HCT116 (cell line): ENCODE results near the gene MAGT1. TPM values are rescaled to one million over a fixed set of nuclear protein-coding genes. Genes with fewer than 3 reads are reported as not detected.
A peak's percentile ranks its signal among the peaks of the same experiment; 100 is the strongest.
"Not testable (repeated sequence)": the region's sequence is repeated elsewhere in the genome, so short reads cannot be mapped to it uniquely, and the experiment has no call there.

Experiments
- ATAC-seq: fragments of 200-7000 bp; cut with Tn5 transposase; 2 replicates; pipeline ENCODE4 v1.9.1; 2020; ENCODE audit warnings: mild to moderate bottlenecking, moderate library complexity
- BruUV-seq: library from RNA; stranded (reverse); fragments of 400-500 nt; replicated peaks from 2 replicates; lab custom pipeline; 2021; lab: Mats Ljungman, UMichigan
- CTCF ChIA-PET: fragments of 300-600 bp; sonication (Branson Sonifier 250); formaldehyde crosslinking; loops from one replicate; lab custom pipeline; 2021; ENCODE audit warnings: antibody characterized with exemption; lab: Charles Lee
- POLR2A ChIA-PET: fragments of 300-600, 350-600 bp; sonication (Branson Sonifier 250); formaldehyde crosslinking; loops from one replicate; lab custom pipeline; 2021; ENCODE audit warnings: antibody characterized with exemption; lab: Charles Lee
- RAD21 ChIA-PET, 2 experiments: fragments of 300-600 bp; sonication (Branson Sonifier 250); formaldehyde crosslinking; loops; one replicate each; lab custom pipeline; 2023; ENCODE audit warnings: low total read pairs in 2 of 2; ENCODE audit not compliant: uncharacterized antibody in 2 of 2, unreplicated experiment in 2 of 2, low non-redundant PET in 1 of 2; lab: Charles Lee
- DNase-seq: peaks from one replicate; pipeline ENCODE4 v3.0.0-alpha.2; 2010; ENCODE audit warnings: low read depth, low spot score
- H2AFZ ChIP-seq: fragments of 200-600 bp; shearing (Covaris generic), sonication (generic); 2 replicates; pipeline ENCODE4 v1.6.1; 2017; ENCODE audit warnings: low read depth, mixed run types, mixed read lengths, antibody characterized with exemption, low read length; ENCODE audit not compliant: poor library complexity, severe bottlenecking
- H3K27ac ChIP-seq: 2 replicates; pipeline ENCODE4 v1.5.1; 2012; ENCODE audit warnings: low read depth, low read length
- H3K27me3 ChIP-seq: fragments of 200-600 bp; sonication (generic); 2 replicates; pipeline ENCODE4 v1.6.1; 2016; ENCODE audit warnings: mixed run types, low read length, mixed read lengths; ENCODE audit not compliant: insufficient read depth
- H3K36me3 ChIP-seq, 2 experiments: fragments of 200-500 bp in 1 of 2; fragments of 200-600 bp in 1 of 2; sonication (Bioruptor generic) in 1 of 2; sonication (generic) in 1 of 2; 2 replicates each; pipeline versions ENCODE4 v1.5.1 to v1.6.1; 2014 to 2016; ENCODE audit warnings: low read length in 2 of 2, inconsistent platforms in 1 of 2, mixed read lengths in 1 of 2, mixed run types in 1 of 2; ENCODE audit not compliant: insufficient read depth in 2 of 2, control insufficient read depth in 1 of 2
- H3K4me1 ChIP-seq, 2 experiments: fragments of 200-600 bp in 1 of 2; sonication (generic) in 1 of 2; 2 replicates each; pipeline versions ENCODE4 v1.5.1 to v1.6.1; 2012 to 2017; ENCODE audit warnings: low read length in 2 of 2, inconsistent platforms in 1 of 2, mild to moderate bottlenecking in 1 of 2, mixed read lengths in 1 of 2, mixed run types in 1 of 2, moderate library complexity in 1 of 2; ENCODE audit not compliant: insufficient read depth in 2 of 2, control insufficient read depth in 1 of 2
- H3K4me2 ChIP-seq: fragments of 200-600 bp; sonication (generic); 2 replicates; pipeline ENCODE4 v1.6.1; 2017; ENCODE audit warnings: mixed run types, low read length, mixed read lengths
- H3K4me3 ChIP-seq, 2 experiments: fragments of 200-600 bp in 1 of 2; sonication (generic) in 1 of 2; replicated peaks in 1 of 2; 2 replicates each; pipeline ENCODE4 v1.5.1; 2011 to 2016; ENCODE audit warnings: low read length in 2 of 2, control low read depth in 1 of 2, low read depth in 1 of 2, mild to moderate bottlenecking in 1 of 2, mixed read lengths in 1 of 2, mixed run types in 1 of 2
- H3K79me2 ChIP-seq: fragments of 200-600 bp; sonication (generic); 2 replicates; pipeline ENCODE4 v1.6.1; 2017; ENCODE audit warnings: mild to moderate bottlenecking, mixed run types, low read length, moderate library complexity, mixed read lengths; ENCODE audit not compliant: insufficient read depth
- H3K9ac ChIP-seq: fragments of 200-600 bp; sonication (generic); 2 replicates; pipeline ENCODE4 v1.6.1; 2016; ENCODE audit warnings: low read length, mixed read lengths
- H3K9me2 ChIP-seq: fragments of 200-600 bp; sonication (generic), shearing (Covaris generic); 2 replicates; pipeline ENCODE4 v1.6.1; 2017; ENCODE audit warnings: mixed run types, mild to moderate bottlenecking, moderate library complexity; ENCODE audit not compliant: insufficient read depth
- H3K9me3 ChIP-seq, 2 experiments: fragments of 200-500 bp in 1 of 2; fragments of 200-600 bp in 1 of 2; sonication (Bioruptor generic) in 1 of 2; sonication (generic) in 1 of 2; 2 replicates each; pipeline ENCODE4 v1.6.1; 2014 to 2017; ENCODE audit warnings: low read length in 2 of 2, mixed read lengths in 2 of 2, inconsistent platforms in 1 of 2, low read depth in 1 of 2, mild to moderate bottlenecking in 1 of 2, mixed run types in 1 of 2, moderate library complexity in 1 of 2; ENCODE audit not compliant: control insufficient read depth in 1 of 2, insufficient read depth in 1 of 2
- H4K20me1 ChIP-seq: fragments of 200-600 bp; sonication (generic), shearing (Covaris generic); 2 replicates; pipeline ENCODE4 v1.6.1; 2017; ENCODE audit warnings: mixed run types, mild to moderate bottlenecking, moderate library complexity; ENCODE audit not compliant: insufficient read depth
- ATF3 ChIP-seq: IDR thresholded peaks from 2 replicates; pipeline ENCODE4 v1.6.1; 2012
- CEBPB ChIP-seq: IDR thresholded peaks from 2 replicates; pipeline ENCODE4 v1.6.1; 2012; ENCODE audit warnings: low read depth
- EGR1 ChIP-seq: IDR thresholded peaks from 2 replicates; pipeline ENCODE4 v1.6.1; 2012; ENCODE audit warnings: low read depth
- EZH2phosphoT487 ChIP-seq: fragments of 200-600 bp; IDR thresholded peaks from 2 replicates; pipeline ENCODE4 v1.6.1; 2018; ENCODE audit warnings: antibody characterized with exemption, borderline replicate concordance
- POLR2A ChIP-seq: IDR thresholded peaks from 2 replicates; pipeline ENCODE4 v1.7.0; 2011; ENCODE audit warnings: borderline replicate concordance; ENCODE audit not compliant: insufficient read depth, insufficient read length; ENCODE audit errors: extremely low read depth
- POLR2AphosphoS5 ChIP-seq: IDR thresholded peaks from 2 replicates; pipeline ENCODE4 v1.6.1; 2011; ENCODE audit warnings: mild to moderate bottlenecking, low read depth, low read length, moderate library complexity
- RAD21 ChIP-seq: IDR thresholded peaks from 2 replicates; pipeline ENCODE4 v1.6.1; 2012; ENCODE audit warnings: low read depth, mild to moderate bottlenecking
- REST ChIP-seq: IDR thresholded peaks from 2 replicates; pipeline ENCODE4 v1.6.1; 2012; ENCODE audit warnings: low read depth
- SIN3A ChIP-seq: IDR thresholded peaks from 2 replicates; pipeline ENCODE4 v1.6.1; 2012; ENCODE audit warnings: low read depth
- SRF ChIP-seq: IDR thresholded peaks from 2 replicates; pipeline ENCODE4 v1.6.1; 2012; ENCODE audit warnings: low read depth
- TCF7L2 ChIP-seq: IDR thresholded peaks from 2 replicates; pipeline ENCODE4 v1.7.0; 2011; ENCODE audit warnings: borderline replicate concordance, inconsistent platforms; ENCODE audit not compliant: insufficient read depth, insufficient read length; ENCODE audit errors: extremely low read depth
- YY1 ChIP-seq: IDR thresholded peaks from 2 replicates; pipeline ENCODE4 v1.6.1; 2011; ENCODE audit warnings: low read length, low read depth, moderate library complexity, mild to moderate bottlenecking; ENCODE audit not compliant: insufficient replicate concordance; ENCODE audit errors: extremely low read depth
- ZBTB33 ChIP-seq: IDR thresholded peaks from 2 replicates; pipeline ENCODE4 v1.6.1; 2011; ENCODE audit warnings: mild to moderate bottlenecking, low read length, moderate library complexity; ENCODE audit not compliant: insufficient replicate concordance; ENCODE audit errors: extremely low read depth
- ZFX ChIP-seq: fragments of 450-650 bp; IDR thresholded peaks from 2 replicates; pipeline ENCODE4 v1.6.1; 2017
- ZNF274 ChIP-seq: fragments of 200-500 bp; sonication (Bioruptor generic); IDR thresholded peaks from 2 replicates; pipeline ENCODE4 v1.6.1; 2014; ENCODE audit warnings: mild to moderate bottlenecking, low read depth, low read length, inconsistent platforms
- intact Hi-C: fragments of 100-400 bp; cut with micrococcal nuclease; formaldehyde crosslinking; loops from 2 replicates; pipeline ENCODE4 v1.10.0; 2022
- total RNA-seq: library from RNA; stranded (reverse); gene quantifications from one replicate; pipeline ENCODE4 v1.2.1, GENCODE V29; 2021; ENCODE audit not compliant: unreplicated experiment

MAGT1 gene
- total RNA-seq, 1 experiment from 2014 or later, result 39.5 TPM

- no TSS peak for BruUV-seq
- H3K9ac ChIP-seq, result no peak overlapping the region
- H2AFZ ChIP-seq, result no peak overlapping the region
- no peaks in the 10 kb centered on the region for H3K36me3 ChIP-seq
- no peak overlapping the region for H3K4me2 ChIP-seq
- TF ChIP-seq EGR1 (no peak), ZNF274 (no peak), SRF (no peak), ATF3 (no peak), POLR2A (no peak), TCF7L2 (no peak), ZFX (no peak), POLR2AphosphoS5 (no peak), SIN3A (no peak), YY1 (no peak), REST (no peak), ZBTB33 (no peak), RAD21 (no peak), EZH2phosphoT487 (no peak), CEBPB (no peak)
- no peak for ATAC-seq
- intact Hi-C loops, result no loop called here
- no peak overlapping the region for H3K27ac ChIP-seq
- no peaks in the 10 kb centered on the region for H3K9me2 ChIP-seq
- POLR2A ChIA-PET, result no interaction called here
- no peaks in the 10 kb centered on the region for H3K27me3 ChIP-seq
- H3K4me1 ChIP-seq, result peaks cover 0 to 6% of the 10 kb centered on the region in 2 experiments; a peak in 2 of 4 replicates
- CTCF ChIA-PET, result no interaction called here
- RAD21 ChIA-PET, result no interaction called here
- no peaks in the 10 kb centered on the region for H3K9me3 ChIP-seq
- no peaks in the 10 kb centered on the region for H4K20me1 ChIP-seq
- peaks cover 49% of the 10 kb centered on the region for H3K79me2 ChIP-seq
- no peak for DNase-seq
- H3K4me3 ChIP-seq, result no peak overlapping the region
Measured at GRCh38 chrX:77892887-77893286, 2.3 kb downstream of the MAGT1 start.

GRCh38 chrX:77881418-77881817 lies 13.8 kb downstream of the MAGT1 start:
- POLR2A ChIA-PET, H3K36me3 ChIP-seq, H3K4me1 ChIP-seq, DNase-seq, CTCF ChIA-PET, H4K20me1 ChIP-seq, H3K9me2 ChIP-seq, H3K27ac ChIP-seq, H3K27me3 ChIP-seq, ATAC-seq, H3K4me2 ChIP-seq, H3K9ac ChIP-seq, RAD21 ChIA-PET, H3K9me3 ChIP-seq, H2AFZ ChIP-seq, H3K4me3 ChIP-seq, intact Hi-C loops: not testable (repeated sequence)
- H3K79me2 ChIP-seq, result peaks cover 16% of the 10 kb centered on the region
- TSS peak; percentile 28 for BruUV-seq
